Heart right ventricle (tissue), 16 donors: Measurements from ENCODE around the gene SPAM1. TPM values are rescaled to one million over a fixed set of nuclear protein-coding genes. Genes with fewer than 3 reads are reported as not detected.

Source experiments
- ATAC-seq, 8 donors: fragments of 200-7000 bp; cut with Tn5 transposase; one replicate each; pipeline ENCODE4 v1.9.1; 2020; ENCODE audit warnings: mild to moderate bottlenecking in 8 of 8, moderate library complexity in 8 of 8, moderate number of reproducible peaks in 1 of 8
- DNase-seq, 2 donors: peaks; one replicate each; pipeline ENCODE4 v3.0.0-alpha.2; 2020
- H3K27ac ChIP-seq, 10 donors: fragments of 200-600 bp; sonication (generic) in 2 of 10; one replicate each; pipeline versions ENCODE4 v1.5.0 to v1.8.0; 2020 to 2022; ENCODE audit warnings: mild to moderate bottlenecking in 3 of 10
- H3K27me3 ChIP-seq, 7 donors: fragments of 200-600 bp; one replicate each; pipeline ENCODE4 v1.8.0; 2021 to 2022; ENCODE audit warnings: mild to moderate bottlenecking in 2 of 7
- H3K36me3 ChIP-seq, 9 donors: fragments of 200-600 bp; sonication (generic) in 1 of 9; one replicate each; pipeline versions ENCODE4 v1.5.0 to v1.8.0; 2020 to 2022; ENCODE audit warnings: mild to moderate bottlenecking in 2 of 9
- H3K4me1 ChIP-seq, 9 donors: fragments of 200-600 bp; sonication (generic) in 1 of 9; one replicate each; pipeline versions ENCODE4 v1.5.0 to v1.8.0; 2020 to 2022; ENCODE audit warnings: mild to moderate bottlenecking in 4 of 9
- H3K4me3 ChIP-seq, 10 donors: fragments of 200-600 bp; sonication (generic) in 2 of 10; one replicate each; pipeline versions ENCODE4 v1.5.0 to v1.8.0; 2020 to 2022; ENCODE audit warnings: mild to moderate bottlenecking in 7 of 10, moderate library complexity in 2 of 10
- H3K9me3 ChIP-seq, 11 donors: fragments of 200-600 bp in 10 of 11; sonication (generic) in 2 of 11; one replicate each; pipeline versions ENCODE4 v1.5.0 to v1.8.0; 2013 to 2022; ENCODE audit warnings: mild to moderate bottlenecking in 2 of 11, control low read depth in 1 of 11, moderate library complexity in 1 of 11
- CTCF ChIP-seq, 9 donors: fragments of 200-600 bp; sonication (generic) in 2 of 9; IDR thresholded peaks; one replicate each; pipeline versions ENCODE4 v1.5.0 to v1.8.0; 2021 to 2022; ENCODE audit warnings: antibody characterized with exemption in 9 of 9, mild to moderate bottlenecking in 5 of 9, moderate library complexity in 1 of 9
- WGBS, 2 donors: extraction: QIAGEN DNeasy Blood & Tissue Kit; methylation state at CpG; one replicate each; pipeline ENCODE4 v1.1.7; 2013; ENCODE audit warnings: inconsistent platforms in 1 of 2; 5-methylcytosine and 5-hydroxymethylcytosine counted together
- intact Hi-C, 10 donors: fragments of 100-400 bp; cut with DNase I; formaldehyde crosslinking; loops; one replicate each; pipeline versions ENCODE4 v1.11.1 to v1.14.2; 2022
- polyA plus RNA-seq, 2 donors: library from polyadenylated mRNA; stranded (reverse); fragments of 200-250 nt; gene quantifications; one replicate each; pipeline ENCODE4 v1.2.3, GENCODE V29; 2013
- total RNA-seq, 10 donors: library from RNA; stranded (reverse); fragmentation: NEBNext Ultra II Directional in 3 of 10; extraction: Animal tissue kit (Norgen Biotek cat#: 25700) in 3 of 10; gene quantifications; one replicate each; pipeline versions ENCODE4 v1.2.1 to v1.2.4, GENCODE V29; 2021 to 2023
- donor health status: Arrhythmogenic right ventricular cardiomyopathy.
- donor health status: ischemic (EF 13 %, LVEDD 7.1; RV severe dilation, severe dysfunction).
- donor health status: healthy with polysubstance abuse.
- donor health status: DM: no; HTN: yes; CAD: no.
- donor health status: DM: no; HTN: no; CAD: no.
- donor health status: ischemic (EF 25% LVEDD 6.9; RV normal size, moderate dysfunction).
- donor health status: ischemic (EF 25% LVEDD 5.7; RV mildly dilated, moderate dysfunction).
- donor health status: healthy.
- donor health status: DM: yes; HTN: yes; CAD: no.
- donor health status: Ischemic cardiomyopathy.
- donor health status: ischemic (EF 35%, LVEDD 5.7; RV mildly dilated, moderate dysfunction).
- donor health status: nonischemic (EF 11% LVEDD 7.7; RV severe dilation, severe dysfunction).
- donor health status: DM: yes; HTN: yes; CAD: no.
- donor health status: PGD.
- donor health status: ischemic (EF 29% LVEDD 5.4; RV normal size, mild dysfunction).
- donor health status: nonischemic (EF 23%, LVEDD 6.1; RV moderate dilation, normal function).

SPAM1 gene
- total and polyA plus RNA-seq, 12 donors, result 0.32 TPM; not detected in 11

GRCh38 chr7:123972045-123972444, 47.0 kb downstream of the SPAM1 start:
- H3K4me1 ChIP-seq, result no peaks in the 10 kb centered on the region
- H3K27ac ChIP-seq, result no peak overlapping the region
- H3K36me3 ChIP-seq, result no peaks in the 10 kb centered on the region
- H3K4me3 ChIP-seq, result no peak overlapping the region
- H3K27me3 ChIP-seq, result no peaks in the 10 kb centered on the region
- intact Hi-C loops, result no loop called here
- DNase-seq, result no peak
- no peaks in the 10 kb centered on the region for H3K9me3 ChIP-seq
- no peak for TF ChIP-seq CTCF (IDR thresholded peaks at IDR 0.05)
- WGBS, 2 donors, result 66 to 81% methylated on average over 1 of the region's 1 CpG
- no peak for ATAC-seq

- Histone ChIP-seq H3K27ac (no peak overlapping the region), H3K4me3 (no peak overlapping the region), H3K4me1 (no peaks in the 10 kb centered on the region), H3K36me3 (no peaks in the 10 kb centered on the region), H3K27me3 (no peaks in the 10 kb centered on the region), H3K9me3 (no peaks in the 10 kb centered on the region)
- ATAC-seq (no peak), DNase-seq (no peak)
- TF ChIP-seq CTCF (IDR thresholded peaks at IDR 0.05), result no peak
- WGBS, 2 donors, result 16 to 18% methylated on average over 1 of the region's 1 CpG
- intact Hi-C loops, result no loop called here
These were observed 47.8 kb downstream of the SPAM1 start for GRCh38 chr7:123972831-123973230.

- 60 to 70% methylated on average over 7 of the region's 7 CpGs for WGBS, 2 donors
- H3K27me3 ChIP-seq, result no peaks in the 10 kb centered on the region
- H3K4me3 ChIP-seq, result no peak overlapping the region
- H3K9me3 ChIP-seq, result no peaks in the 10 kb centered on the region
- DNase-seq (no peak), ATAC-seq (no peak)
- TF ChIP-seq CTCF (IDR thresholded peaks at IDR 0.05), result no peak
- H3K4me1 ChIP-seq, result no peaks in the 10 kb centered on the region
- H3K36me3 ChIP-seq, result no peaks in the 10 kb centered on the region
- H3K27ac ChIP-seq, result no peak overlapping the region
- intact Hi-C loops, result no loop called here
These were observed 49.4 kb downstream of the SPAM1 start for GRCh38 chr7:123974326-123974908.

GRCh38 chr7:123975084-123975483, 50.0 kb downstream of the SPAM1 start:
- no peaks in the 10 kb centered on the region for H3K9me3 ChIP-seq
- no peaks in the 10 kb centered on the region for H3K27me3 ChIP-seq
- no peaks in the 10 kb centered on the region for H3K4me1 ChIP-seq
- no peak overlapping the region for H3K4me3 ChIP-seq
- intact Hi-C loops, result no loop called here
- ATAC-seq (no peak), DNase-seq (no peak)
- TF ChIP-seq CTCF (IDR thresholded peaks at IDR 0.05), result no peak
- H3K36me3 ChIP-seq, result no peaks in the 10 kb centered on the region
- H3K27ac ChIP-seq, result no peak overlapping the region
